NCI-H146 (cell line): Measurements from ENCODE around the gene SH2D6.
A peak's percentile ranks its signal among the peaks of the same experiment; 100 is the strongest.
"Not testable (repeated sequence)": the region's sequence is repeated elsewhere in the genome, so short reads cannot be mapped to it uniquely, and the experiment has no call there.

ENCODE experiments used
- DNase-seq: peaks from one replicate; lab custom pipeline; 2025; lab: John Stamatoyannopoulos, UW

The SH2D6 gene

GRCh38 chr2:85418132-85419008, at the start of gene SH2D6:
Gene SH2D6, plus strand, starts transcription at chr2:85418714. Its CDS starts 10,752 bp downstream, at chr2:85429466.
- peak; percentile 87 for DNase-seq

- DNase-seq: no peak
Observed at GRCh38 chr2:85368921-85369320, 49.6 kb upstream of the SH2D6 start.

- no peak for DNase-seq
Observed at GRCh38 chr2:85369500-85369899, 49.0 kb upstream of the SH2D6 start.

GRCh38 chr2:85371045-85371444, 47.5 kb upstream of the SH2D6 start:
- DNase-seq: no peak

GRCh38 chr2:85376291-85377065, 42.0 kb upstream of the SH2D6 start:
- no peak for DNase-seq

GRCh38 chr2:85377083-85377482, 41.4 kb upstream of the SH2D6 start:
- no peak for DNase-seq

GRCh38 chr2:85378257-85378656, 40.3 kb upstream of the SH2D6 start:
- no peak for DNase-seq

GRCh38 chr2:85380048-85380447, 38.5 kb upstream of the SH2D6 start:
- no peak for DNase-seq

GRCh38 chr2:85383151-85383550, 35.4 kb upstream of the SH2D6 start:
- DNase-seq: not testable (repeated sequence)

- no peak for DNase-seq
Observed at GRCh38 chr2:85383850-85384249, 34.7 kb upstream of the SH2D6 start.

GRCh38 chr2:85385746-85386145, 32.8 kb upstream of the SH2D6 start:
- DNase-seq: no peak

GRCh38 chr2:85387754-85388153, 30.8 kb upstream of the SH2D6 start:
- no peak for DNase-seq

- DNase-seq: no peak
Observed at GRCh38 chr2:85388878-85389538, 29.5 kb upstream of the SH2D6 start.

- DNase-seq: peak; percentile 6
Observed at GRCh38 chr2:85390941-85391669, 27.4 kb upstream of the SH2D6 start.

- no peak for DNase-seq
Observed at GRCh38 chr2:85393836-85394235, 24.7 kb upstream of the SH2D6 start.

GRCh38 chr2:85394261-85394681, 24.2 kb upstream of the SH2D6 start:
- DNase-seq: no peak

- no peak for DNase-seq
Observed at GRCh38 chr2:85394976-85395375, 23.5 kb upstream of the SH2D6 start.

- no peak for DNase-seq
Observed at GRCh38 chr2:85395912-85396475, 22.5 kb upstream of the SH2D6 start.

GRCh38 chr2:85396531-85397470, 21.7 kb upstream of the SH2D6 start:
- no peak for DNase-seq

GRCh38 chr2:85397925-85398331, 20.6 kb upstream of the SH2D6 start:
- no peak for DNase-seq
